HEK293 (cell line): ENCODE results near the gene CLIP1.

Source experiments
- CTCF ChIA-PET: fragments of 350-600 bp; formaldehyde crosslinking; extraction: SDS; loops from one replicate; lab custom pipeline; 2021; ENCODE audit warnings: antibody characterized with exemption; lab: Yijun Ruan, JAX
- POLR2A ChIA-PET: fragments of 300-600 bp; formaldehyde crosslinking; extraction: SDS; loops from one replicate; lab custom pipeline; 2020; ENCODE audit warnings: antibody characterized with exemption, inconsistent platforms; lab: Yijun Ruan, JAX
- H3K27ac ChIP-seq: fragments of 200-500 bp; sonication (Bioruptor generic); 2 replicates; pipeline ENCODE4 v1.5.1; 2014; ENCODE audit warnings: low read depth, low read length, control low read depth, inconsistent platforms; ENCODE audit errors: extremely low read depth
- H3K36me3 ChIP-seq, 2 experiments: fragments of 200-500 bp in 1 of 2; sonication (Bioruptor generic) in 1 of 2; 1 replicate in 1 of 2; 2 replicates in 1 of 2; pipeline ENCODE4 v1.5.1; 2014 to 2017; ENCODE audit warnings: inconsistent platforms in 2 of 2, low read length in 2 of 2; ENCODE audit not compliant: control insufficient read depth in 2 of 2, insufficient read depth in 1 of 2
- H3K4me1 ChIP-seq: fragments of 200-500 bp; sonication (Bioruptor generic); 2 replicates; pipeline ENCODE4 v1.5.1; 2014; ENCODE audit warnings: mild to moderate bottlenecking, low read length, inconsistent platforms; ENCODE audit not compliant: control insufficient read depth, insufficient read depth
- H3K4me3 ChIP-seq: 2 replicates; pipeline ENCODE4 v1.5.1; 2011; ENCODE audit warnings: low read depth, mild to moderate bottlenecking, control low read depth, low read length, moderate library complexity
- H3K9me3 ChIP-seq: fragments of 200-500 bp; sonication (Bioruptor generic); 2 replicates; pipeline ENCODE4 v1.5.1; 2014; ENCODE audit warnings: low read depth, low read length, inconsistent platforms; ENCODE audit not compliant: control insufficient read depth, insufficient read depth
- BCL6B ChIP-seq: fragments of 450-650 bp; formaldehyde crosslinking; IDR thresholded peaks from 2 replicates; pipeline ENCODE4 v1.5.1; 2017; ENCODE audit warnings: missing biosample characterization, missing genetic modification characterization
- MYNN ChIP-seq: fragments of 450-650 bp; formaldehyde crosslinking; IDR thresholded peaks from 2 replicates; pipeline ENCODE4 v1.5.1; 2016; ENCODE audit warnings: missing biosample characterization, missing genetic modification characterization, borderline replicate concordance
- PBX3 ChIP-seq: sonication (generic); formaldehyde crosslinking; IDR thresholded peaks from 2 replicates; pipeline ENCODE4 v1.8.1; 2022; ENCODE audit warnings: mild to moderate bottlenecking, moderate library complexity, missing genetic modification reagents
- PRDM1 ChIP-seq: fragments of 450-650 bp; formaldehyde crosslinking; IDR thresholded peaks from 2 replicates; pipeline ENCODE4; 2016; ENCODE audit warnings: missing biosample characterization, missing genetic modification characterization
- SCRT1 ChIP-seq: fragments of 450-650 bp; formaldehyde crosslinking; IDR thresholded peaks from 2 replicates; pipeline ENCODE4 v1.5.1; 2016; ENCODE audit warnings: missing biosample characterization, missing genetic modification characterization, borderline replicate concordance
- SCRT2 ChIP-seq: fragments of 450-650 bp; formaldehyde crosslinking; IDR thresholded peaks from 2 replicates; pipeline ENCODE4 v1.5.1; 2016; ENCODE audit warnings: missing biosample characterization, missing genetic modification characterization
- ZBTB17 ChIP-seq: fragments of 450-650 bp; formaldehyde crosslinking; IDR thresholded peaks from 2 replicates; pipeline ENCODE4 v1.5.1; 2016; ENCODE audit warnings: missing biosample characterization, missing genetic modification characterization
- ZBTB44 ChIP-seq: fragments of 450-650 bp; IDR thresholded peaks from 2 replicates; pipeline ENCODE4 v1.5.1; 2018; ENCODE audit warnings: missing biosample characterization, mild to moderate bottlenecking, missing genetic modification characterization
- ZNF366 ChIP-seq: fragments of 450-650 bp; formaldehyde crosslinking; conservative IDR thresholded peaks from 2 replicates; pipeline ENCODE4 v1.5.1; 2016; ENCODE audit warnings: missing biosample characterization, missing genetic modification characterization
- ZNF664 ChIP-seq: fragments of 450-650 bp; formaldehyde crosslinking; IDR thresholded peaks from 2 replicates; pipeline ENCODE4 v1.5.1; 2016; ENCODE audit warnings: missing biosample characterization, missing genetic modification characterization
- ZNF830 ChIP-seq: fragments of 450-650 bp; IDR thresholded peaks from 2 replicates; pipeline ENCODE4 v1.5.0; 2018; ENCODE audit warnings: missing biosample characterization, missing genetic modification characterization, low read depth, mild to moderate bottlenecking, moderate library complexity

CLIP1 gene

GRCh38 chr12:122389677-122390076 lies 32.8 kb downstream of the CLIP1 start (continued):
- no peak for TF ChIP-seq ZBTB44 (tag by site-specific recombination)
- no peak for TF ChIP-seq MYNN (tag by site-specific recombination)

- TF ChIP-seq ZBTB17 (tag by site-specific recombination) = no peak
- Histone ChIP-seq H3K4me1 (no peaks in the 10 kb centered on the region), H3K27ac (no peak overlapping the region), H3K9me3 (no peaks in the 10 kb centered on the region), H3K36me3 (no peaks in the 10 kb centered on the region), H3K4me3 (no peak overlapping the region)
- CTCF ChIA-PET = interaction anchor here (0.8 kb wide), 1 partner anchor 52 kb away, joined by 6 read pairs; no protein-coding TSS in a partner anchor
- POLR2A ChIA-PET = interaction anchor here (0.6 kb wide), 1 partner anchor 153 kb away, joined by 3 read pairs; no protein-coding TSS in a partner anchor
Measured at GRCh38 chr12:122387887-122388286, 34.6 kb downstream of the CLIP1 start.

GRCh38 chr12:122385171-122386016 lies 37.1 kb downstream of the CLIP1 start:
- Histone ChIP-seq H3K36me3 (no peaks in the 10 kb centered on the region; a peak in 1 of 3 replicates), H3K27ac (no peak overlapping the region), H3K4me3 (no peak overlapping the region), H3K4me1 (no peaks in the 10 kb centered on the region)
- CTCF ChIA-PET = no interaction called here
- 0 out of 2 replicates have a peak, but pooled peaks have one; percentile 53 for TF ChIP-seq PRDM1 (tag by site-specific recombination)
- no peak for TF ChIP-seq ZNF830 (tag by site-specific recombination)
- peak; percentile 46; the same call in 1 of the 2 replicates for TF ChIP-seq SCRT1 (tag by site-specific recombination)
- TF ChIP-seq SCRT2 (tag by site-specific recombination) = peak; percentile 77
- 0 out of 2 replicates have a peak, but pooled peaks have one; percentile 23 for TF ChIP-seq ZNF366 (tag by site-specific recombination)
- TF ChIP-seq, all 188 proteins: peak for 4
- POLR2A ChIA-PET = interaction anchor here (0.7 kb wide), 1 partner anchor 132 kb away, joined by 4 read pairs; no protein-coding TSS in a partner anchor
- no peaks in the 10 kb centered on the region for H3K9me3 ChIP-seq

GRCh38 chr12:122382919-122383350 lies 39.5 kb downstream of the CLIP1 start:
- CTCF ChIA-PET = interaction anchor here (1.1 to 1.5 kb wide), 2 partner anchors 16 to 27 kb away, joined by 5 to 7 read pairs; no protein-coding TSS in a partner anchor
- POLR2A ChIA-PET = no interaction called here
- H3K4me3 ChIP-seq = no peak overlapping the region
- H3K4me1 ChIP-seq = no peaks in the 10 kb centered on the region
- H3K9me3 ChIP-seq = no peaks in the 10 kb centered on the region
- TF ChIP-seq ZNF664 (tag by site-specific recombination) (no peak), PBX3 (CRISPR knock-in tag) (no peak), BCL6B (tag by site-specific recombination) (no peak)
- no peak overlapping the region for H3K27ac ChIP-seq
- H3K36me3 ChIP-seq = peaks cover 9 to 15% of the 10 kb centered on the region in 2 experiments; a peak in 2 of 3 replicates
